Panc1 (cell line): Measurements from ENCODE around the gene NDUFB8. TPM values are rescaled to one million over a fixed set of nuclear protein-coding genes. Genes with fewer than 3 reads are reported as not detected.

ENCODE experiments used
- ATAC-seq: fragments of 200-7000 bp; cut with Tn5 transposase; 2 replicates; pipeline ENCODE4 v1.9.1; 2020; ENCODE audit warnings: mild to moderate bottlenecking, moderate library complexity
- BruUV-seq: library from RNA; stranded (reverse); fragments of 400-500 nt; replicated peaks from 2 replicates; lab custom pipeline; 2021; lab: Mats Ljungman, UMichigan
- CTCF ChIA-PET: fragments of 300-600 bp; sonication (Branson Sonifier 250); formaldehyde crosslinking; loops from one replicate; lab custom pipeline; 2022; ENCODE audit warnings: antibody characterized with exemption; lab: Charles Lee
- POLR2A ChIA-PET: fragments of 300-600 bp; sonication (Branson Sonifier 250); formaldehyde crosslinking; loops from one replicate; lab custom pipeline; 2022; ENCODE audit warnings: antibody characterized with exemption; lab: Charles Lee
- DNase-seq: peaks from one replicate; pipeline ENCODE4 v3.0.0-alpha.2; 2010; ENCODE audit warnings: low read depth, low spot score
- H3K27ac ChIP-seq: 2 replicates; pipeline ENCODE4 v1.5.1; 2011; ENCODE audit warnings: mild to moderate bottlenecking, low read length, inconsistent platforms
- H3K27me3 ChIP-seq: fragments of 200-500 bp; sonication (Bioruptor generic); 2 replicates; pipeline ENCODE4 v1.6.0; 2014; ENCODE audit warnings: low read length, inconsistent platforms; ENCODE audit not compliant: control insufficient read depth, insufficient read depth
- H3K36me3 ChIP-seq: fragments of 200-500 bp; sonication (Bioruptor generic); 2 replicates; pipeline ENCODE4 v1.5.1; 2014; ENCODE audit warnings: inconsistent platforms, mild to moderate bottlenecking, low read length, moderate library complexity; ENCODE audit not compliant: control insufficient read depth, insufficient read depth
- H3K4me1 ChIP-seq: 2 replicates; pipeline ENCODE4 v1.5.1; 2011; ENCODE audit warnings: inconsistent platforms, mild to moderate bottlenecking, low read length, moderate library complexity; ENCODE audit not compliant: control insufficient read depth, insufficient read depth
- H3K4me3 ChIP-seq, 2 experiments: 2 replicates each; pipeline ENCODE4 v1.5.1; 2011 to 2012; ENCODE audit warnings: low read depth in 2 of 2, low read length in 2 of 2, mild to moderate bottlenecking in 2 of 2, inconsistent platforms in 1 of 2, moderate library complexity in 1 of 2
- H3K9me3 ChIP-seq: fragments of 200-500 bp; sonication (Bioruptor generic); 2 replicates; pipeline ENCODE4 v1.5.1; 2014; ENCODE audit warnings: low read depth, mild to moderate bottlenecking, inconsistent platforms, low read length, moderate library complexity; ENCODE audit not compliant: control insufficient read depth, insufficient read depth
- POLR2AphosphoS5 ChIP-seq: IDR thresholded peaks from 2 replicates; pipeline ENCODE4 v1.6.1; 2012; ENCODE audit warnings: mild to moderate bottlenecking, low read depth, low read length, moderate library complexity
- REST ChIP-seq, 2 experiments: IDR thresholded peaks; 2 replicates each; pipeline ENCODE4 v1.6.1; 2011 to 2012; ENCODE audit warnings: low read depth in 2 of 2, control low read depth in 1 of 2, low read length in 1 of 2, mild to moderate bottlenecking in 1 of 2, moderate library complexity in 1 of 2; ENCODE audit not compliant: insufficient read depth in 1 of 2
- SIN3A ChIP-seq: IDR thresholded peaks from 2 replicates; pipeline ENCODE4 v1.6.1; 2012; ENCODE audit warnings: low read depth, mild to moderate bottlenecking, low read length, moderate library complexity, borderline replicate concordance; ENCODE audit not compliant: insufficient read depth
- TCF7L2 ChIP-seq: IDR thresholded peaks from 2 replicates; pipeline ENCODE4 v1.6.1; 2011; ENCODE audit warnings: mild to moderate bottlenecking, low read depth, low read length, inconsistent platforms
- in situ Hi-C: cut with HindIII; loops from 2 replicates; pipeline ENCODE4 v1.10.0; 2016; ENCODE audit warnings: low sequenced_read_pairs, low pct_unique_long_range_greater_than_20kb
- intact Hi-C: fragments of 100-400 bp; cut with micrococcal nuclease; formaldehyde crosslinking; loops from one replicate; pipeline ENCODE4 v1.10.0; 2022; ENCODE audit not compliant: unreplicated experiment
- total RNA-seq: library from RNA; stranded (reverse); gene quantifications from one replicate; pipeline ENCODE4 v1.2.1, GENCODE V29; 2021; ENCODE audit not compliant: unreplicated experiment
- TF ChIP-seq, protein P1 (sequence below): fragments of 450-650 bp; IDR thresholded peaks from 2 replicates; pipeline ENCODE4 v1.5.1; 2017; ENCODE audit warnings: mild to moderate bottlenecking

NDUFB8 gene
- total RNA-seq, 1 experiment from 2014 or later, result 242 TPM

DNA sequence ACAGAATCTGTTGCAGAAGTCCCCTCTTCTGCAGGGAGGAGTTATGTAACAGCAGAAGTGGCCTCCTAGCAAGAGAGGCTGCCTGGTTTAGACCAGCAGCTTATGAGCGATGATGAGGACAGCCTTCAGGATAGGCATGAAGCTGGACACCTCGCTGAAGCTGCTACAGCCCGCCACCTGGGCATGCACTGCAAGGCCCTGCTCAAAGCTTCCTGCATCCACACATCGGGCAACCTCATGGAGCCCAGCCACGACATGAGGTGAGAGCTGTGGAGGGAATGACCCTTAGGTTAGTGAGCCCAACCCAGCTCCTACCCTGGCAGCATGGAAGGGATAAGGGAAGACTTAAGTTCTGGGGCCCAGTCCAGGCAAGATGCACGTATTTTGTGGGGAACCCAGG lies 42.1 kb downstream of the NDUFB8 start:
- ATAC-seq (no peak), DNase-seq (no peak)
- no peak overlapping the region for H3K27ac ChIP-seq
- ChIA-PET POLR2A (no interaction called here), CTCF (interaction anchor here (0.8 kb wide), 1 partner anchor 31 kb away, joined by 4 read pairs; no protein-coding TSS in a partner anchor)
- H3K36me3 ChIP-seq, result no peaks in the 10 kb centered on the region; the same call in 1 of the 2 replicates
- intact Hi-C loops, result no loop called here
- H3K4me1 ChIP-seq, result no peaks in the 10 kb centered on the region
- H3K9me3 ChIP-seq, result no peaks in the 10 kb centered on the region
- BruUV-seq, result no TSS peak
- H3K27me3 ChIP-seq, result peaks cover 6% of the 10 kb centered on the region; the same call in 1 of the 2 replicates
- TF ChIP-seq TCF7L2, result no peak
- TF ChIP-seq REST (IDR thresholded peaks at IDR 0.05; ENCODE audit: insufficient read depth in 1 of 2, low read depth in 2 of 2, low read length in 1 of 2), result no peak
- TF ChIP-seq, protein P1, sequence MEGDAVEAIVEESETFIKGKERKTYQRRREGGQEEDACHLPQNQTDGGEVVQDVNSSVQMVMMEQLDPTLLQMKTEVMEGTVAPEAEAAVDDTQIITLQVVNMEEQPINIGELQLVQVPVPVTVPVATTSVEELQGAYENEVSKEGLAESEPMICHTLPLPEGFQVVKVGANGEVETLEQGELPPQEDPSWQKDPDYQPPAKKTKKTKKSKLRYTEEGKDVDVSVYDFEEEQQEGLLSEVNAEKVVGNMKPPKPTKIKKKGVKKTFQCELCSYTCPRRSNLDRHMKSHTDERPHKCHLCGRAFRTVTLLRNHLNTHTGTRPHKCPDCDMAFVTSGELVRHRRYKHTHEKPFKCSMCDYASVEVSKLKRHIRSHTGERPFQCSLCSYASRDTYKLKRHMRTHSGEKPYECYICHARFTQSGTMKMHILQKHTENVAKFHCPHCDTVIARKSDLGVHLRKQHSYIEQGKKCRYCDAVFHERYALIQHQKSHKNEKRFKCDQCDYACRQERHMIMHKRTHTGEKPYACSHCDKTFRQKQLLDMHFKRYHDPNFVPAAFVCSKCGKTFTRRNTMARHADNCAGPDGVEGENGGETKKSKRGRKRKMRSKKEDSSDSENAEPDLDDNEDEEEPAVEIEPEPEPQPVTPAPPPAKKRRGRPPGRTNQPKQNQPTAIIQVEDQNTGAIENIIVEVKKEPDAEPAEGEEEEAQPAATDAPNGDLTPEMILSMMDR, result no peak
- no peak for TF ChIP-seq POLR2AphosphoS5
- TF ChIP-seq SIN3A, result no peak
- in situ Hi-C loops, result no loop called here
- no peak overlapping the region for H3K4me3 ChIP-seq

GRCh38 chr10:100485801-100486495 lies 43.7 kb downstream of the NDUFB8 start:
- in situ Hi-C loops (no loop called here), intact Hi-C loops (no loop called here)
- TF ChIP-seq SIN3A (no peak), TCF7L2 (no peak), POLR2AphosphoS5 (no peak), REST (IDR thresholded peaks at IDR 0.05; ENCODE audit: insufficient read depth in 1 of 2, low read depth in 2 of 2, low read length in 1 of 2) (no peak)
- TF ChIP-seq, protein P1, result no peak
- ChIA-PET POLR2A (no interaction called here), CTCF (interaction anchor here (0.9 kb wide), 1 partner anchor 33 kb away, joined by 5 read pairs; no protein-coding TSS in a partner anchor)
- BruUV-seq, result no TSS peak
- no peaks in the 10 kb centered on the region; the same call in 1 of the 2 replicates for H3K4me1 ChIP-seq
- no peaks in the 10 kb centered on the region; the same call in 1 of the 2 replicates for H3K36me3 ChIP-seq
- H3K27me3 ChIP-seq, result peaks cover 7% of the 10 kb centered on the region
- H3K9me3 ChIP-seq, result no peaks in the 10 kb centered on the region
- DNase-seq (no peak), ATAC-seq (no peak)
- no peak overlapping the region for H3K27ac ChIP-seq
- no peak overlapping the region for H3K4me3 ChIP-seq
